Activated T-helper 2 cell treated with anti-CD3 and anti-CD28 coated beads, Interferon-gamma antibody, Interleukin-2, Interleukin-4, amounts not matched to agents 10 μg/mL and 5 μg/mL and 100 μg/mL, durations not matched to agents 14 hours and 24 hours and 36 hours (primary cell): ENCODE data around the gene NFKB1. TPM values are rescaled to one million over a fixed set of nuclear protein-coding genes. Genes with fewer than 3 reads are reported as not detected.
"Not testable (repeated sequence)": the region's sequence is repeated elsewhere in the genome, so short reads cannot be mapped to it uniquely, and the experiment has no call there.

Experiments used
- DNase-seq: peaks from one replicate; pipeline ENCODE4 v3.0.0; 2021; ENCODE audit warnings: low spot score
- H3K27ac Mint-ChIP-seq: one replicate; pipeline ENCODE4 v1.8.0; 2021; ENCODE audit warnings: mixed read lengths
- H3K27me3 Mint-ChIP-seq: one replicate; pipeline ENCODE4 v1.8.0; 2021; ENCODE audit warnings: low read depth, mixed read lengths
- H3K36me3 Mint-ChIP-seq: one replicate; pipeline ENCODE4 v1.8.0; 2021; ENCODE audit warnings: low read depth, mixed read lengths
- H3K4me1 Mint-ChIP-seq: one replicate; pipeline ENCODE4 v1.8.0; 2021; ENCODE audit warnings: low read depth, mixed read lengths
- H3K4me3 Mint-ChIP-seq: one replicate; pipeline ENCODE4 v1.8.0; 2021; ENCODE audit warnings: low read depth, mild to moderate bottlenecking, moderate library complexity, mixed read lengths
- H3K9me3 Mint-ChIP-seq: one replicate; pipeline ENCODE4 v1.8.0; 2021; ENCODE audit warnings: mixed read lengths
- intact Hi-C: fragments of 100-400 bp; cut with micrococcal nuclease; formaldehyde crosslinking; loops from one replicate; pipeline ENCODE4 v1.15.1; 2023
- total RNA-seq: library from RNA; stranded (reverse); gene quantifications from 2 replicates; pipeline ENCODE4 v1.2.3, GENCODE V29; 2022

NFKB1 gene
- total RNA-seq, 1 donor from 2014 or later: 199 TPM

DNA sequence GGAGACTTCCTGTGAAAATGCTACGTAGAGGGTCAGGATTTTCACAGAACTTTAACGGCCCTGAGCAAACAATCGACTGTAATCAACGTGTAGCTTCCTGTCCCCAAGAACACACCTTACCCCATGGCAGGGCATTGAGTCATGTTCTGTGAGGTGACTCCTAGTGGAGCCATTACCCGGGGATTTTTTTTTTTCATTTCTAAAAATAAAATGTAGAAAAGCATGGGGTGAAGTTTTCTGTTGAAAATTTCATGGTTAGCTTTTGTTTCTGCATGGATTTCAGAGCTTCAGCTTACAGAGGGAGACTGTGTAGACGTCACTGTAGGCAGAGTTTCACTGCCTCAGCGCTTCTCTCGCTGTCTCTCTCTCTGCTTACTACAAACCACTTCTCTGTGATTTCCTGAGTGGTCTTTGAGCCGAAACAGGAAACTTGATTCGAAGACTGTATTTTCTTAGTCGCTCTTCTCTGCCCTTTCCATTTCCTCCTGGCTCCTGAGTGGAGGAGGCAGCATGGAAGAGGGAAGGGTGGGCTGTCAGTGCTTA is 111.7 kb downstream of the NFKB1 start:
- peak; percentile 43 for DNase-seq
- Mint-ChIP-seq H3K4me1 (peaks cover 75% of the 10 kb centered on the region), H3K4me3 (peak overlapping the region; percentile 59), H3K27ac (peak overlapping the region; percentile 92), H3K27me3 (no peaks in the 10 kb centered on the region), H3K9me3 (no peaks in the 10 kb centered on the region), H3K36me3 (peaks cover 94% of the 10 kb centered on the region)
- intact Hi-C loops: loop anchor here (2.0 to 5.0 kb wide), 4 partner anchors 14 to 111 kb away; partner anchors contain the start of gene NFKB1

GRCh38 chr4:102614801-102615200 is 113.6 kb downstream of the NFKB1 start:
- intact Hi-C loops: loop anchor here (5.0 kb wide), 1 partner anchor 112 kb away; the partner anchor contains the start of gene NFKB1
- peak overlapping the region; percentile 71 for H3K27ac Mint-ChIP-seq
- no peaks in the 10 kb centered on the region for H3K9me3 Mint-ChIP-seq
- H3K4me1 Mint-ChIP-seq: peaks cover 78% of the 10 kb centered on the region
- peaks cover 82% of the 10 kb centered on the region for H3K36me3 Mint-ChIP-seq
- no peak for DNase-seq
- H3K27me3 Mint-ChIP-seq: no peaks in the 10 kb centered on the region
- H3K4me3 Mint-ChIP-seq: peak overlapping the region; percentile 64

DNA sequence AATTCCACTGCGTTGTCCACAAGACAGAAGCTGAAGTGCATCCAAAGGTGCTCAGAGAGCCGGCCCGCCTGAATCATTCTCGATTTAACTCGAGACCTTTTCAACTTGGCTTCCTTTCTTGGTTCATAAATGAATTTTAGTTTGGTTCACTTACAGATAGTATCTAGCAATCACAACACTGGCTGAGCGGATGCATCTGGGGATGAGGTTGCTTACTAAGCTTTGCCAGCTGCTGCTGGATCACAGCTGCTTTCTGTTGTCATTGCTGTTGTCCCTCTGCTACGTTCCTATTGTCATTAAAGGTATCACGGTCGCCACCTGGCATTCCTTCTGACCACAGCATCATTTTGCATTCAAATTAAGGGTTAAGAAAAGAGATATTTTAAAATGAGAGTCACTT is 115.5 kb downstream of the NFKB1 start:
- intact Hi-C loops: loop anchor here (1.0 kb wide), 1 partner anchor 12 kb away; no protein-coding TSS in a partner anchor
- H3K36me3 Mint-ChIP-seq: peaks cover 64% of the 10 kb centered on the region
- no peak overlapping the region for H3K27ac Mint-ChIP-seq
- peaks cover 71% of the 10 kb centered on the region for H3K4me1 Mint-ChIP-seq
- no peaks in the 10 kb centered on the region for H3K9me3 Mint-ChIP-seq
- peak; percentile 33 for DNase-seq
- H3K4me3 Mint-ChIP-seq: no peak overlapping the region
- H3K27me3 Mint-ChIP-seq: no peaks in the 10 kb centered on the region

GRCh38 chr4:102619021-102619420 is 117.9 kb downstream of the NFKB1 start:
- H3K27me3 Mint-ChIP-seq, DNase-seq, H3K27ac Mint-ChIP-seq, H3K9me3 Mint-ChIP-seq, H3K4me3 Mint-ChIP-seq, intact Hi-C loops: not testable (repeated sequence)
- H3K36me3 Mint-ChIP-seq: peaks cover 40% of the 10 kb centered on the region
- peaks cover 51% of the 10 kb centered on the region for H3K4me1 Mint-ChIP-seq

DNA sequence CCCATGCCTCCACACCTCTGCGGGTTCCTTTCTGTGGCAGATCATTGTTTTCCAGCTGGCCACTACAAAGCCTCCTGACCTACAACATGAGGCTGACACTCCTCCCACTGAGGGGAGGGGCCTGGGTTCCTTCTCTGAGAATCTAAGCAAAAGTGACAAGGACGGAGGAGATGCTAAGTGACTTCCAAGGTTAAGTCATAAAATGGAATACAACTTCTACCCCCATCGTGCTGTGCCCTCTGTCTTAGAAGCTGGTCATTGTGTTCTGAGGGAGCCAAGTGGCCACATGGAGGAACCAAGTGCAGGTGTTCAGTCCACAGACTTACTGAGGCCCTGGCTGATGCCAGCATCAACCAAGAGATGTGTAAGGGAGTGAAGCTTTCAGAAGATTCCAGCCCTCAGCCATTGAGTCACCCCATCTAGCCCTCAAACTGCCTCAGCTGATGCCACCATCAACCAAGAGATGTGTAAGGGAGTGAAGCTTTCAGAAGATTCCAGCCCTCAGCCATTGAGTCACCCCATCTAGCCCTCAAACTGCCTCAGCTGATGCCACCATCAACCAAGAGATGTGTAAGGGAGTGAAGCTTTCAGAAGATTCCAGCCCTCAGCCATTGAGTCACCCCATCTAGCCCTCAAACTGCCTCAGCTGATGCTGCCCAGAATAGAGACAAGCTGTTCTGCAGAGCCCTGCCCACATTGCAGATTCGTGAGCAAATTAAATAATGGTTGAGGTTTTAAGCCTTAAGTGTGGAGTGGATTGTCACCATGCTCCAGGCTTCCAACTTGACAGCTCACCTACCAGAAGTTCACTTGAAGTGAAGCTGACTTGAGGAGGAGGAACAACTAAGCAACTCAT is 118.8 kb downstream of the NFKB1 start:
- DNase-seq: not testable (repeated sequence)

DNA sequence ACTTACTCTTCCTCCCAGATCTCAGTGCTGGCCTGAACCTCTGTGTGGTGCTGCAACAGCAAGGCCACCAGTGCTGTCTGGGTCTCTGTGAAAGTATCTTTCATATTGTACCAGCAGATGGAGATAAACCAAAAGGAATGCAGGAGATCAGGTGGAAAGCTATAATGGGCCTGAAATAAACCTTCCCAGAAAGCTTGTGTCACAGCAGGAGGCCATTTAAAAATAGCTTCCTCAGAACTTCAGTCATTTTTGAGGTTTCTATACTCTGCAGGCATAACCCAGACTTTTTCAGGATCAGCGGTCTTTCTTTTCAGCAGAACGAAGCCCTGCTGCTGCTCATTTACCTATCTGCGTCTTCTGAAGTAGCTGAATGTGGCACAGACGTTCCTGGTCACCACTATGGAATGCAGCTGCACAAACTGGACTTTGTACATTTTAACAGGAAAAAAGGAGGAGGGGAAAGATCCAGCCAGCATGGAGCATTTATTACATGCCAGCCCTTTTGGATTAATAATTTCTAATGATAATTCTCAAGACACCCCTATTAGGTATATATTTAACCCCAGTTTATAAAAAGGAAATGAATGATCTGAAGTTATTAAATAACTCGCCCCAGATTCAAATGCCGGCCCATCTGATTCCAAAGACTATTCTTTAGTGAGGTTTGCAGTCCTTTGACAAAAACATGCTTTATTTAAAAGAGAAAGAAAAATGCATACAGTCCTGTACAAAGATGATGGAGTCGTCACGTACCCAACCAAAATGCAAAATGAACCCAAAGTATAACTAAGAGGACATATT is 119.7 kb downstream of the NFKB1 start:
- H3K27me3 Mint-ChIP-seq: no peaks in the 10 kb centered on the region
- H3K4me3 Mint-ChIP-seq: no peak overlapping the region
- H3K36me3 Mint-ChIP-seq: peaks cover 23% of the 10 kb centered on the region
- intact Hi-C loops: loop anchor here (5.0 kb wide), 1 partner anchor 364 kb away; no protein-coding TSS in a partner anchor
- peaks cover 49% of the 10 kb centered on the region for H3K4me1 Mint-ChIP-seq
- DNase-seq: no peak
- H3K9me3 Mint-ChIP-seq: no peaks in the 10 kb centered on the region
- H3K27ac Mint-ChIP-seq: peak overlapping the region; percentile 58

More for the DNA sequence above, 118.8 kb downstream of the NFKB1 start:
- not testable (repeated sequence) for H3K27me3 Mint-ChIP-seq, H3K9me3 Mint-ChIP-seq, H3K4me3 Mint-ChIP-seq
- Mint-ChIP-seq H3K4me1 (peaks cover 48% of the 10 kb centered on the region), H3K36me3 (peaks cover 30% of the 10 kb centered on the region), H3K27ac (peak overlapping the region; percentile 58)
- intact Hi-C loops: loop anchor here (5.0 kb wide), 1 partner anchor 363 kb away; no protein-coding TSS in a partner anchor

GRCh38 chr4:102623622-102624021 is 122.5 kb downstream of the NFKB1 start:
- intact Hi-C loops: loop anchor here (2.0 to 5.0 kb wide), 3 partner anchors 121 to 366 kb away; partner anchors contain the start of gene SLC39A8
- no peaks in the 10 kb centered on the region for H3K9me3 Mint-ChIP-seq
- H3K27ac Mint-ChIP-seq: no peak overlapping the region
- peaks cover 56% of the 10 kb centered on the region for H3K4me1 Mint-ChIP-seq
- H3K36me3 Mint-ChIP-seq: peaks cover 4% of the 10 kb centered on the region
- DNase-seq: no peak
- H3K4me3 Mint-ChIP-seq: no peak overlapping the region
- H3K27me3 Mint-ChIP-seq: no peaks in the 10 kb centered on the region

DNA sequence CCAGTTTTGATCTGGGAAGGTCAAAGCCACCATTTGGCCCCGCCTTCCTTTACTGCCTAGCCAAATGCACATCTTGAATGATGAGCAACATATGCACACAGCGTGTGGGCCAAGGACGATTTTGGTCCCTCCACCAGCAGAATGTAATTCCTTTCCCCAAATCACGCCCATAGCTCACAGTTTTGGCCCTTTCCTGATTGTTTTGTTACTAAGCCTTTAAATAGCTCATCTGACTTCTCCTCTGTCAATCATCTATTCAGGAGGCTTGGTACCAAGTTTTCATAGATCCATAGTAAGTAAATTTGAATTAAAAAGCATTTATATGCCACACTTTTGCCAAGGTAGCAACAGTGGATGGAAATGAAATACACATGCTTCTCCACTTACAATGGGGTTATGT is 123.3 kb downstream of the NFKB1 start:
- no peak for DNase-seq
- Mint-ChIP-seq H3K36me3 (peaks cover 3% of the 10 kb centered on the region), H3K27me3 (no peaks in the 10 kb centered on the region), H3K9me3 (no peaks in the 10 kb centered on the region), H3K4me3 (no peak overlapping the region), H3K4me1 (peaks cover 51% of the 10 kb centered on the region), H3K27ac (no peak overlapping the region)
- intact Hi-C loops: loop anchor here (2.0 to 5.0 kb wide), 3 partner anchors 122 to 367 kb away; partner anchors contain the start of gene SLC39A8

DNA sequence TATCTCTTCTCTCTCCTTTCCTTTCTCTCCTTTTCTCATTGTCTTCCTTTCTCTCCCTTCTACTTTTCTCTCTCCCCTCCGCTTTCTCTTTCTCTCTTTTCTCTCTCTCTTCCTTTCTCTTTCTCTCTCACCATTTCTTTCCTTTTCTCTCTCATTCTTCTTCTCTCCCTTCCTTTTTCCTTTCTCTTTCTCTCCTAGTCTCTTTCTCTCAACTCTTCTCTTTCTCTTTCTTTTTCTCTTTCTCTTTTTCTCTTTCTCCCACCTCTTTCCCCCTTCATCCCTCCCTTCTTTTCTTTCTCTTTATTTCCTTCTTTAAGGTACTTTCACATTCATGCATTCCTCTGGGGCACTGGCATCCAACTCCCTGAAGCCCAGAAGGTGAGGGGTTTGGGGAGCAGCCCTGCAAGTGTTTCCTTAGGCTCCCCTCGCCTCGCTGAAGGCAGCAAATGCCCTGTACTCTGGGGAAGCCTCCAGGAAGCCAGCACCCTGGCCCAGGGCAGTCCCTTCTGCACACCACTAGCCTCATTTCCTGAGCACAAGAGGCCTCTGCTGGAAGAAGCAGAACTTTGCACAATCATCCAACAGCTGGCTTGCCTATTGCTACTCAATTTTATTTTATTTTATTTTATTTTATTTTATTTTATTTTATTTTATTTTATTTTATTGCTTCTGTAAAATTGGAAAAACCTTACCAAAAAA is 124.2 kb downstream of the NFKB1 start:
- Mint-ChIP-seq H3K9me3 (no peaks in the 10 kb centered on the region), H3K4me3 (peak overlapping the region; percentile 71), H3K27me3 (no peaks in the 10 kb centered on the region), H3K4me1 (peaks cover 52% of the 10 kb centered on the region), H3K27ac (peak overlapping the region; percentile 85), H3K36me3 (no peaks in the 10 kb centered on the region)
- intact Hi-C loops: loop anchor here (1.0 to 5.0 kb wide), 9 partner anchors 38 to 281 kb away; partner anchors contain the start of genes CISD2, SLC39A8 and UBE2D3
- peak; percentile 59 for DNase-seq

GRCh38 chr4:102627831-102628523 is 126.8 kb downstream of the NFKB1 start:
- peak overlapping the region; percentile 74 for H3K27ac Mint-ChIP-seq
- intact Hi-C loops: loop anchor here (1.0 to 5.0 kb wide), 8 partner anchors 12 to 465 kb away; partner anchors contain the start of genes CISD2 and UBE2D3
- H3K9me3 Mint-ChIP-seq: no peaks in the 10 kb centered on the region
- H3K36me3 Mint-ChIP-seq: peaks cover 6% of the 10 kb centered on the region
- no peaks in the 10 kb centered on the region for H3K27me3 Mint-ChIP-seq
- H3K4me1 Mint-ChIP-seq: peaks cover 46% of the 10 kb centered on the region
- H3K4me3 Mint-ChIP-seq: no peak overlapping the region
- DNase-seq: no peak

- Mint-ChIP-seq H3K4me1 (peaks cover 41% of the 10 kb centered on the region), H3K9me3 (no peaks in the 10 kb centered on the region), H3K27me3 (no peaks in the 10 kb centered on the region), H3K4me3 (no peak overlapping the region), H3K36me3 (peaks cover 6% of the 10 kb centered on the region), H3K27ac (no peak overlapping the region)
- intact Hi-C loops: loop anchor here (2.0 to 5.0 kb wide), 6 partner anchors 42 to 463 kb away; partner anchors contain the start of genes CISD2 and UBE2D3
- no peak for DNase-seq
These were observed 128.5 kb downstream of the NFKB1 start for GRCh38 chr4:102629673-102630072.
